Middle frontal gyrus (tissue), 1 donor: ENCODE data around the gene RANBP17.
"Not testable (repeated sequence)": the region's sequence is repeated elsewhere in the genome, so short reads cannot be mapped to it uniquely, and the experiment has no call there.

Source experiments
- DNase-seq: peaks from one replicate; pipeline ENCODE4 v3.0.0-alpha.2; 2015; ENCODE audit warnings: low spot score; ENCODE audit errors: extremely low spot score

The RANBP17 gene

DNA sequence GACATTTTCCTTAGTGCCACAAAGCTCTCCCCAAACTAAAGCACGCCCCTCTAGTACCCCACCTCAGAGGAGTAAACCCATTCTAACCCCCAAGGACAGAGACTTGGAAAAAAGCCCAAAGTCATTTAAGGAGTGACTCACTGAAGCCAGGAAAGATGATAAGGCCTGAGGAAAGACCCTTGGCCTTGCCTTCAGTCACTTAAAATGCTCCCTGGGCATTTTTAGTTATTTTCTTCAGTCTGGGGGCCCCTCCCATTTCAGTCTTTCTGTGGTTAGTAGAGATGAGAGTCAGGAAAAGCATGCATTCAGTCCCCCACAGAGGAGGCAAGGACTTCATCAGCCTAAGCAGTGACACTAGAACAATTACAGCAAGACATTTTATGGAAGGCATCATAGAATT lies 433.5 kb downstream of the RANBP17 start:
- DNase-seq = no peak

GRCh38 chr5:171295801-171296200 lies 434.0 kb downstream of the RANBP17 start:
- DNase-seq = no peak

- not testable (repeated sequence) for DNase-seq
These were observed 436.1 kb downstream of the RANBP17 start for GRCh38 chr5:171297941-171298340.

DNA sequence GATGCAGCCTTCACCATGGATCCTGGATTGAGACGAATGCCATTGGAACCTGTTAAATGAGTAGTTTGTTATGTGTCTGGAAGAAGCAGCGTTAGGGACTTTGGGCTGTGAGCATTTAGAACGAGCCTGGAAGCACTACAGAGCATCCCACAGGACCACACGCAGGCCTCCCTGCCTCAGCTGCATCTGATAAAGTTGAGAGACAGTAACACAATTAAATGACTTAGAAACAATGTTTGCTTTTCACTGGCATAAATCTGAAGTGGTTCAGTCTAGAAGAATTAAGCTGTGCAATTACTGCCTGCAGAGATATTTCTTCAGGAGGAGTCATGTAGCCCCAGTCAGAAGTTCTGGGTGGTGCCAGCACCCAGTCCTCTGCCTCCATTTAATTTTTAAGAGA lies 437.4 kb downstream of the RANBP17 start:
- no peak for DNase-seq

DNA sequence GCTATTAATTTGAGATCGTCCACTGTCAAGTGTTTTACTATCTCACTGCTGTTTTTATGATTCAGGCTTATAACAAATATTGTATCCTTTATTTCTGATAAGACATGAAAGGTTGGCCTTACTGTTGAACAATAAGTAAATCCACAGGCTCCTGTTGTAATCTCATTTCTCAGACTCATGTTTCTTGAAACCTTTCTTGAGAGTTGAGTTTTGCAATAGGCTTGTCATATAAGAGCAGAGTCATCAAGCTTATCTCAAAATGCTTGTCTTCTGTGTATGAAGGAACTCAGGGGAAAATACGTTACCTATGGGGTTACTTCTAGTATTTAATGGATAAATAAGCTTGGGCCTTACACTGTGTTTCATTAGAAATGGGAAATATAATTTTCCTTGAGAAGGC lies 438.0 kb downstream of the RANBP17 start:
- DNase-seq = no peak

GRCh38 chr5:171300358-171300757 lies 438.5 kb downstream of the RANBP17 start:
- no peak for DNase-seq

GRCh38 chr5:171306166-171306565 lies 444.3 kb downstream of the RANBP17 start:
- DNase-seq = no peak

- DNase-seq = no peak
These were observed 445.2 kb downstream of the RANBP17 start for GRCh38 chr5:171306781-171307591.

- no peak for DNase-seq
These were observed 446.1 kb downstream of the RANBP17 start for GRCh38 chr5:171307789-171308452.

GRCh38 chr5:171308453-171309275 lies 446.8 kb downstream of the RANBP17 start, which contains the start of gene TLX3:
Gene TLX3 (plus strand): TSS chr5:171309248. CDS start chr5:171309366, 118 bp downstream.
- DNase-seq = no peak

DNA sequence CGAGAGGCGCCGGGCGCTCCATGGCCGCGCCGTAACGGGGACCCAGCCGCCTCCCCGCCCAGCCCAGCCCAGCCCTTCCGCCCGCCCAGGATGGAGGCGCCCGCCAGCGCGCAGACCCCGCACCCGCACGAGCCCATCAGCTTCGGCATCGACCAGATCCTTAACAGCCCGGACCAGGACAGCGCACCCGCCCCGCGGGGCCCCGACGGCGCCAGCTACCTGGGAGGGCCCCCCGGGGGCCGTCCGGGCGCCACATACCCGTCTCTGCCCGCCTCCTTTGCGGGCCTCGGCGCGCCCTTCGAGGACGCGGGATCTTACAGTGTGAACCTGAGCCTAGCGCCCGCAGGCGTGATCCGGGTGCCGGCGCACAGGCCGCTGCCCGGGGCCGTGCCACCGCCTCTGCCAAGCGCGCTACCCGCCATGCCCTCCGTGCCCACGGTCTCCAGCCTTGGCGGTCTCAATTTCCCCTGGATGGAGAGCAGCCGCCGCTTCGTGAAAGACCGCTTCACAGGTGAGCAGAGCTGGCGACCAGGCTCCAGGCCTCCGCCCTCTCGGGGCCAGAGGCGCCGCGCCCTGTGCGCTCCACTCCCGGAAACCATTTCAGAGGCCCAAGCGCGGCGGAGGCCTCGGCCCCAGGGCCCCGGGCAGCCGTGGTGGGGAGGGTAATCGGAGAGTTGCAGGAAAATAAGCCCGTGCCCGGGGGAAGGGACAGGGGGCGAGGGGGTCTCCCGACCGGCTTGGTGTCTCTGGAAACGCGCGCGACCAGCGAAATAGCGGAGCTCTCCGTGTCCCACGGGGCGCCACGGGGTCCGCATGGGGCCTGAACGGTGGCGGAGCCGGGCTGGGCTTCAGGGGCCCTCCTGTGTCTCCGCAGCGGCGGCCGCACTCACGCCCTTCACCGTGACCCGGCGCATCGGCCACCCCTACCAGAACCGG lies 447.7 kb downstream of the RANBP17 start:
- no peak for DNase-seq

- DNase-seq = no peak
These were observed 448.5 kb downstream of the RANBP17 start for GRCh38 chr5:171310212-171310818.

DNA sequence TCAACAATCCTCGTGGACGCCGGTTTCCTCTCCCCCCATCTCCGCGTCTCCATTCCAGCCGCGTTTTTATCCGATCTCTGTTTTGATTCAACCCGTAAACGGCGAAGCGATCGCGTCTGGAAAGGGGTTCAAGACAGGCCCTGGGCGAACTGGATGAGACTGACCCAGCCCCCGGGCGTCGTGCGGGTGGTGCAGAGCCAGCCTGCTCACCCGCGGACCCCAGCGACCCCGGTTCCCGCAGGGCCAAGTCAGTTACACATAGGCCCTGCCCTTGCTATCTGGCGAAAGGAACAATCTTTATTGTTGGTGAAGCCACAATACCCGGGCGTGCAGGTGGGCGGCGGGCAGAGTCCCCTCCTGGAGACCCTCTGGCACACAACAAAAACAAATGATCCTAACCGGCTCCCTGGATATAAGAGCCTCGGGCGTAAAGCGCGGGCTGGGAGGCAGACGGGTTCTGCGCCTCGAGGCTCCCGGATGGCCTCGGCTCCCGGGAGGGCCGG lies 449.1 kb downstream of the RANBP17 start:
- no peak for DNase-seq

- DNase-seq = no peak
These were observed 449.7 kb downstream of the RANBP17 start for GRCh38 chr5:171311322-171312077.

- no peak for DNase-seq
These were observed 450.5 kb downstream of the RANBP17 start for GRCh38 chr5:171312129-171312974.

- no peak for DNase-seq
These were observed 451.8 kb downstream of the RANBP17 start for GRCh38 chr5:171313481-171314206.

- DNase-seq = no peak
These were observed 453.0 kb downstream of the RANBP17 start for GRCh38 chr5:171314728-171315385.
